22Rv1 (cell line): Measurements from ENCODE around the gene COX4I1.

Experiments
- CTCF ChIP-seq: fragments of 450-650 bp; IDR thresholded peaks from 2 replicates; pipeline ENCODE4 v1.5.1; 2017; ENCODE audit warnings: mild to moderate bottlenecking
- ZFX ChIP-seq: fragments of 450-650 bp; IDR thresholded peaks from 2 replicates; pipeline ENCODE4 v1.6.1; 2017; ENCODE audit warnings: antibody characterized with exemption, borderline replicate concordance

- TF ChIP-seq CTCF (no peak), ZFX (no peak)
These were observed 11.2 kb downstream of the COX4I1 start for GRCh38 chr16:85810742-85811115.
